GM23338 (cell line): ENCODE data around the gene DGLUCY. TPM values are rescaled to one million over a fixed set of nuclear protein-coding genes. Genes with fewer than 3 reads are reported as not detected.
A peak's percentile ranks its signal among the peaks of the same experiment; 100 is the strongest.

Experiments
- ATAC-seq: fragments of 200-7000 bp; cut with Tn5 transposase; 3 replicates; pipeline ENCODE4 v1.9.1; 2020
- DNase-seq: peaks from one replicate; pipeline ENCODE4 v3.0.0-alpha.2; 2015; ENCODE audit warnings: low spot score
- H2AFZ ChIP-seq: fragments of 200-600 bp; sonication (generic); 2 replicates; pipeline ENCODE4 v1.8.0; 2016; ENCODE audit warnings: antibody characterized with exemption, mild to moderate bottlenecking, moderate library complexity
- H3F3A ChIP-seq: fragments of 200-600 bp; sonication (generic); replicated peaks from 2 replicates; pipeline ENCODE4 v1.8.0; 2017; ENCODE audit warnings: antibody characterized with exemption, mixed run types, low read depth
- H3K27ac ChIP-seq: fragments of 200-600 bp; sonication (generic); 2 replicates; pipeline ENCODE4 v1.6.1; 2016; ENCODE audit warnings: low read depth
- H3K27me3 ChIP-seq: fragments of 200-600 bp; sonication (generic); 2 replicates; pipeline ENCODE4 v1.8.0; 2016; ENCODE audit warnings: mild to moderate bottlenecking, mixed run types, moderate library complexity; ENCODE audit not compliant: insufficient read depth
- H3K36me3 ChIP-seq: fragments of 200-600 bp; sonication (generic); 2 replicates; pipeline ENCODE4 v1.8.0; 2016; ENCODE audit warnings: mild to moderate bottlenecking; ENCODE audit not compliant: insufficient read depth
- H3K4me1 ChIP-seq: fragments of 200-600 bp; sonication (generic); 2 replicates; pipeline ENCODE4 v1.8.0; 2016; ENCODE audit warnings: mild to moderate bottlenecking, moderate library complexity; ENCODE audit not compliant: insufficient read depth
- H3K4me2 ChIP-seq: fragments of 200-600 bp; sonication (generic); 2 replicates; pipeline ENCODE4 v1.7.1; 2017; ENCODE audit warnings: mixed run types
- H3K4me3 ChIP-seq: fragments of 200-600 bp; sonication (generic); 2 replicates; pipeline ENCODE4 v1.6.1; 2016; ENCODE audit warnings: mixed run types
- H3K79me2 ChIP-seq: fragments of 200-600 bp; sonication (generic); replicated peaks from 2 replicates; pipeline ENCODE4 v1.8.0; 2017; ENCODE audit warnings: mild to moderate bottlenecking; ENCODE audit not compliant: insufficient read depth
- H3K9me2 ChIP-seq: fragments of 200-600 bp; sonication (generic); 2 replicates; pipeline ENCODE4 v1.8.0; 2017; ENCODE audit not compliant: insufficient read depth
- H4K20me1 ChIP-seq: fragments of 200-600 bp; sonication (generic); replicated peaks from 2 replicates; pipeline ENCODE4 v1.8.0; 2017; ENCODE audit warnings: mild to moderate bottlenecking; ENCODE audit not compliant: insufficient read depth
- H3K27ac Mint-ChIP-seq: 2 replicates; pipeline ENCODE4 v1.8.0; 2020; ENCODE audit warnings: inconsistent platforms, mild to moderate bottlenecking, moderate library complexity, mixed read lengths
- H3K27me3 Mint-ChIP-seq: 3 replicates; pipeline ENCODE4 v1.8.0; 2022; ENCODE audit warnings: low read depth, mild to moderate bottlenecking, moderate library complexity, mixed read lengths, inconsistent platforms; ENCODE audit not compliant: insufficient read depth, poor library complexity
- H3K36me3 Mint-ChIP-seq: 3 replicates; pipeline ENCODE4 v1.8.0; 2021; ENCODE audit warnings: low read depth, mild to moderate bottlenecking, inconsistent platforms, moderate library complexity, mixed read lengths
- H3K4me1 Mint-ChIP-seq: 3 replicates; pipeline ENCODE4 v1.8.0; 2020; ENCODE audit warnings: mild to moderate bottlenecking, inconsistent platforms, mixed read lengths
- H3K4me3 Mint-ChIP-seq: 3 replicates; pipeline ENCODE4 v1.8.0; 2021; ENCODE audit warnings: moderate library complexity, mild to moderate bottlenecking, inconsistent platforms, mixed read lengths
- H3K9me3 Mint-ChIP-seq: 3 replicates; pipeline ENCODE4 v1.8.0; 2020; ENCODE audit warnings: moderate library complexity, mild to moderate bottlenecking, inconsistent platforms, mixed read lengths
- CREB1 ChIP-seq: fragments of 250-450 bp; sonication (Bioruptor Pico); IDR thresholded peaks from 2 replicates; pipeline ENCODE4 v1.5.0; 2020; ENCODE audit warnings: low read depth, mild to moderate bottlenecking, moderate library complexity
- CTCF ChIP-seq, 2 experiments: fragments of 200-600 bp in 1 of 2; sonication (generic) in 1 of 2; conservative IDR thresholded peaks; 2 replicates each; pipeline versions ENCODE4 v1.5.1 to v1.6.1; 2016 to 2017; ENCODE audit warnings: antibody characterized with exemption in 2 of 2, low read depth in 2 of 2, mild to moderate bottlenecking in 2 of 2, moderate library complexity in 1 of 2
- ETS1 ChIP-seq: IDR thresholded peaks from 2 replicates; pipeline ENCODE4 v1.6.1; 2016; ENCODE audit warnings: antibody characterized with exemption
- EZH2 ChIP-seq: fragments of 200-600 bp; sonication (generic); IDR thresholded peaks from one replicate; pipeline ENCODE4 v1.8.0; 2017; ENCODE audit warnings: antibody characterized with exemption, mild to moderate bottlenecking, low read depth; ENCODE audit not compliant: unreplicated experiment
- EZH2phosphoT487 ChIP-seq: fragments of 200-600 bp; sonication (generic); IDR thresholded peaks from one replicate; pipeline ENCODE4 v1.8.1; 2018; ENCODE audit warnings: antibody characterized with exemption; ENCODE audit not compliant: unreplicated experiment
- JUNB ChIP-seq: IDR thresholded peaks from one replicate; pipeline ENCODE4 v1.6.1; 2016; ENCODE audit warnings: antibody characterized with exemption; ENCODE audit not compliant: unreplicated experiment
- NANOG ChIP-seq: IDR thresholded peaks from 2 replicates; pipeline ENCODE4 v1.6.1; 2016; ENCODE audit warnings: antibody characterized with exemption, borderline replicate concordance
- POLR2AphosphoS5 ChIP-seq: IDR thresholded peaks from 2 replicates; pipeline ENCODE4 v1.6.1; 2016; ENCODE audit warnings: antibody characterized with exemption, low read depth
- STAT1 ChIP-seq: IDR thresholded peaks from one replicate; pipeline ENCODE4 v1.6.1; 2016; ENCODE audit warnings: antibody characterized with exemption; ENCODE audit not compliant: unreplicated experiment
- ZNF114 ChIP-seq: fragments of 250-450 bp; sonication (Bioruptor Pico); IDR thresholded peaks from 2 replicates; pipeline ENCODE4 v1.5.0; 2020; ENCODE audit warnings: mild to moderate bottlenecking, moderate library complexity
- ZNF331 ChIP-seq: fragments of 250-450 bp; sonication (Bioruptor Pico); IDR thresholded peaks from 2 replicates; pipeline ENCODE4 v1.5.0; 2020; ENCODE audit warnings: low read depth, mild to moderate bottlenecking, moderate library complexity
- ZNF462 ChIP-seq: fragments of 250-450 bp; sonication (Bioruptor Pico); IDR thresholded peaks from 2 replicates; pipeline ENCODE4 v1.5.0; 2020; ENCODE audit warnings: mild to moderate bottlenecking, moderate library complexity
- polyA plus RNA-seq: library from polyadenylated mRNA; unstranded; fragments of >200 nt; fragmentation: Nextera tagmentation; extraction: Ambion mirVana; gene quantifications from 2 replicates; pipeline ENCODE4 v1.2.1, GENCODE V29; 2016
- total RNA-seq: library from RNA; depleted of rRNA; stranded (reverse); fragments of >200 nt; shearing (Covaris generic); gene quantifications from 2 replicates; pipeline ENCODE4 v1.2.3, GENCODE V29; 2014
- TF ChIP-seq, protein P1 (sequence below): IDR thresholded peaks from one replicate; pipeline ENCODE4 v1.6.1; 2018; ENCODE audit warnings: antibody characterized with exemption; ENCODE audit not compliant: unreplicated experiment

Gene DGLUCY
- total and polyA plus RNA-seq, 2 experiments from 2014 or later, result 14.6 to 31.6 TPM

- TF ChIP-seq NANOG, result no peak
- no peak for TF ChIP-seq EZH2phosphoT487
- TF ChIP-seq EZH2, result no peak
- TF ChIP-seq ZNF331, result no peak
- no peak for TF ChIP-seq CREB1 (CRISPR knock-in tag)
Observed at GRCh38 chr14:91125271-91125660, 11.4 kb downstream of the DGLUCY start (continued).

- Mint-ChIP-seq H3K4me3 (no peak overlapping the region), H3K9me3 (no peaks in the 10 kb centered on the region; the same call in 2 of the 3 replicates), H3K36me3 (peaks cover 34% of the 10 kb centered on the region), H3K27me3 (peaks cover 3% of the 10 kb centered on the region), H3K27ac (no peak overlapping the region), H3K4me1 (peaks cover 2% of the 10 kb centered on the region; the same call in 1 of the 3 replicates)
- Histone ChIP-seq H3K9me2 (no peaks in the 10 kb centered on the region), H3K4me1 (no peaks in the 10 kb centered on the region), H3K27ac (0 out of 2 replicates have a peak overlapping the region, but pooled peaks have one; percentile 6), H3K4me3 (no peak overlapping the region), H2AFZ (no peak overlapping the region), H3K27me3 (no peaks in the 10 kb centered on the region), H3F3A (no peaks in the 10 kb centered on the region), H3K79me2 (no peaks in the 10 kb centered on the region), H4K20me1 (no peaks in the 10 kb centered on the region), H3K4me2 (no peak overlapping the region), H3K36me3 (no peaks in the 10 kb centered on the region)
- TF ChIP-seq ETS1 (no peak), ZNF462 (CRISPR knock-in tag) (no peak), NANOG (no peak), ZNF114 (CRISPR knock-in tag) (no peak), STAT1 (no peak), EZH2 (no peak), CTCF (conservative IDR thresholded peaks at IDR 0.05; ENCODE audit: low read depth in 2 of 2) (no peak), JUNB (no peak), POLR2AphosphoS5 (no peak), EZH2phosphoT487 (no peak), CREB1 (CRISPR knock-in tag) (no peak), ZNF331 (no peak)
- TF ChIP-seq, protein P1, sequence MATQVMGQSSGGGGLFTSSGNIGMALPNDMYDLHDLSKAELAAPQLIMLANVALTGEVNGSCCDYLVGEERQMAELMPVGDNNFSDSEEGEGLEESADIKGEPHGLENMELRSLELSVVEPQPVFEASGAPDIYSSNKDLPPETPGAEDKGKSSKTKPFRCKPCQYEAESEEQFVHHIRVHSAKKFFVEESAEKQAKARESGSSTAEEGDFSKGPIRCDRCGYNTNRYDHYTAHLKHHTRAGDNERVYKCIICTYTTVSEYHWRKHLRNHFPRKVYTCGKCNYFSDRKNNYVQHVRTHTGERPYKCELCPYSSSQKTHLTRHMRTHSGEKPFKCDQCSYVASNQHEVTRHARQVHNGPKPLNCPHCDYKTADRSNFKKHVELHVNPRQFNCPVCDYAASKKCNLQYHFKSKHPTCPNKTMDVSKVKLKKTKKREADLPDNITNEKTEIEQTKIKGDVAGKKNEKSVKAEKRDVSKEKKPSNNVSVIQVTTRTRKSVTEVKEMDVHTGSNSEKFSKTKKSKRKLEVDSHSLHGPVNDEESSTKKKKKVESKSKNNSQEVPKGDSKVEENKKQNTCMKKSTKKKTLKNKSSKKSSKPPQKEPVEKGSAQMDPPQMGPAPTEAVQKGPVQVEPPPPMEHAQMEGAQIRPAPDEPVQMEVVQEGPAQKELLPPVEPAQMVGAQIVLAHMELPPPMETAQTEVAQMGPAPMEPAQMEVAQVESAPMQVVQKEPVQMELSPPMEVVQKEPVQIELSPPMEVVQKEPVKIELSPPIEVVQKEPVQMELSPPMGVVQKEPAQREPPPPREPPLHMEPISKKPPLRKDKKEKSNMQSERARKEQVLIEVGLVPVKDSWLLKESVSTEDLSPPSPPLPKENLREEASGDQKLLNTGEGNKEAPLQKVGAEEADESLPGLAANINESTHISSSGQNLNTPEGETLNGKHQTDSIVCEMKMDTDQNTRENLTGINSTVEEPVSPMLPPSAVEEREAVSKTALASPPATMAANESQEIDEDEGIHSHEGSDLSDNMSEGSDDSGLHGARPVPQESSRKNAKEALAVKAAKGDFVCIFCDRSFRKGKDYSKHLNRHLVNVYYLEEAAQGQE, result no peak
- ATAC-seq (no peak), DNase-seq (no peak)
Observed at GRCh38 chr14:91125801-91126200, 11.9 kb downstream of the DGLUCY start.
